Neural crest cell (in vitro differentiated cells): ENCODE measurements around the gene KRT81. TPM values are rescaled to one million over a fixed set of nuclear protein-coding genes. Genes with fewer than 3 reads are reported as not detected.

Experiments used
- DNase-seq: peaks from one replicate; pipeline ENCODE4 v3.0.0; 2021; ENCODE audit warnings: low read depth, mixed read lengths, low spot score
- H3K27ac Mint-ChIP-seq: one replicate; pipeline ENCODE4 v1.8.0; 2021; ENCODE audit warnings: mild to moderate bottlenecking, mixed read lengths; ENCODE audit not compliant: unreplicated experiment
- H3K27me3 Mint-ChIP-seq: 2 replicates; pipeline ENCODE4 v1.8.0; 2021; ENCODE audit warnings: low read depth, mild to moderate bottlenecking, mixed read lengths
- H3K36me3 Mint-ChIP-seq: 2 replicates; pipeline ENCODE4 v1.8.0; 2021; ENCODE audit warnings: low read depth, mild to moderate bottlenecking, mixed read lengths
- H3K4me1 Mint-ChIP-seq: 2 replicates; pipeline ENCODE4 v1.8.0; 2021; ENCODE audit warnings: mixed read lengths
- H3K4me3 Mint-ChIP-seq: one replicate; pipeline ENCODE4 v1.8.0; 2021; ENCODE audit warnings: mild to moderate bottlenecking, mixed read lengths
- H3K9me3 Mint-ChIP-seq: 2 replicates; pipeline ENCODE4 v1.8.0; 2021; ENCODE audit warnings: mixed read lengths
- CTCF ChIP-seq: fragments of 200-600 bp; sonication (generic); conservative IDR thresholded peaks from 2 replicates; pipeline ENCODE4 v1.5.0; 2021; ENCODE audit warnings: antibody characterized with exemption, mild to moderate bottlenecking
- total RNA-seq: library from RNA; stranded (reverse); gene quantifications from 2 replicates; pipeline ENCODE4 v1.2.1, GENCODE V29; 2021

Gene KRT81
- total RNA-seq, 1 donor from 2014 or later: not detected

- TF ChIP-seq CTCF: no peak
- Mint-ChIP-seq H3K4me1 (no peaks in the 10 kb centered on the region), H3K4me3 (no peak overlapping the region), H3K27me3 (peaks cover 11% of the 10 kb centered on the region), H3K36me3 (no peaks in the 10 kb centered on the region), H3K27ac (no peak overlapping the region), H3K9me3 (no peaks in the 10 kb centered on the region)
- DNase-seq: no peak
Measured at GRCh38 chr12:52334185-52334584, 42.9 kb upstream of the KRT81 start.

GRCh38 chr12:52333321-52333720 lies 42.0 kb upstream of the KRT81 start:
- Mint-ChIP-seq H3K27ac (no peak overlapping the region), H3K36me3 (no peaks in the 10 kb centered on the region), H3K4me1 (no peaks in the 10 kb centered on the region), H3K9me3 (no peaks in the 10 kb centered on the region), H3K27me3 (peaks cover 11% of the 10 kb centered on the region), H3K4me3 (no peak overlapping the region)
- TF ChIP-seq CTCF: no peak
- DNase-seq: no peak

GRCh38 chr12:52332381-52332780 lies 41.0 kb upstream of the KRT81 start:
- no peak overlapping the region for H3K27ac Mint-ChIP-seq
- TF ChIP-seq CTCF: no peak
- no peak for DNase-seq

GRCh38 chr12:52331833-52332232 lies 40.5 kb upstream of the KRT81 start:
- no peak for DNase-seq
- H3K9me3 Mint-ChIP-seq: no peaks in the 10 kb centered on the region
- no peaks in the 10 kb centered on the region for H3K36me3 Mint-ChIP-seq
- peaks cover 15% of the 10 kb centered on the region for H3K27me3 Mint-ChIP-seq
- no peaks in the 10 kb centered on the region for H3K4me1 Mint-ChIP-seq
- H3K27ac Mint-ChIP-seq: no peak overlapping the region
- no peak overlapping the region for H3K4me3 Mint-ChIP-seq
- no peak for TF ChIP-seq CTCF

More at GRCh38 chr12:52332381-52332780, 41.0 kb upstream of the KRT81 start:
- Mint-ChIP-seq H3K9me3 (no peaks in the 10 kb centered on the region), H3K36me3 (no peaks in the 10 kb centered on the region), H3K27me3 (peaks cover 12% of the 10 kb centered on the region), H3K4me3 (no peak overlapping the region), H3K4me1 (no peaks in the 10 kb centered on the region)

- no peak for TF ChIP-seq CTCF
- Mint-ChIP-seq H3K4me3 (no peak overlapping the region), H3K27me3 (peaks cover 15% of the 10 kb centered on the region), H3K9me3 (no peaks in the 10 kb centered on the region), H3K4me1 (no peaks in the 10 kb centered on the region), H3K36me3 (no peaks in the 10 kb centered on the region), H3K27ac (no peak overlapping the region)
- DNase-seq: no peak
Measured at GRCh38 chr12:52331039-52331438, 39.7 kb upstream of the KRT81 start.
